ENCODE measurements around the gene DDX1.

- no peak for TF ChIP-seq CTCF (conservative IDR thresholded peaks at IDR 0.05; ENCODE audit: low read depth, low read length)
- TF ChIP-seq EZH2 (IDR thresholded peaks at IDR 0.05; ENCODE audit: low read length, unreplicated experiment), result no peak
- TF ChIP-seq EZH2phosphoT487 (IDR thresholded peaks at IDR 0.05; ENCODE audit: borderline replicate concordance, low read length), result no peak
Observed at GRCh38 chr2:15653806-15654726, 62.4 kb downstream of the DDX1 start.
